NK-92 (cell line): Measurements from ENCODE around the gene AGBL5.

Source experiments
- DNase-seq: peaks from one replicate; lab custom pipeline; 2025; ENCODE audit not compliant: unreplicated experiment; lab: John Stamatoyannopoulos, UW

AGBL5 gene

DNA sequence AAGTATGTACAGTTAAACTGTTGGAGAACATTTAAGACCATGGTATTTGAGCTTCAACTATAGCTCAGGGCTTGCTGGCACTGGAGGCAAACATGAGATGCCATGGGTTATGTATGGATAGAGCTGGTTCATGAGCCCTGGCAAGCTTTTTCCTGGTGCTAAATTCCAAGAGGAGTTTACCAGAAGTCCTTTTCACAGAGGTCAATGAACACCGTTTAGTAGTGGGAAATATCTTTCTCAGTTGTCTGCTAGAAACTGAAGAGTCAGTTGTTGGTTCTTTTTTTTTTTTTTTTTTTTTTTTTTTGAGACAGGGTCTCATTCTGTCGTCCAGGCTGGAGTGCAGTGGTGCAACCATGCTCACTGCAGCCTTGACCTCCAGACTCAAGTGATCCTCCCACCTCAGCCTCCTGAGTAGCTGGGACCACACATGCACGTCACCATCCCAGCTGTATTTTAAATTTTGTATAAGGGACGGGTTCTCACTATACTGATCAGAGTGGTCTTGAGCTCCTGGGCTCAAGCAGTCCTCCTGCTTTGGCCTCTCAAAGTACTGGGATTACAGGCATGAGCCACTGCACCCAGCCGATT is 36.4 kb downstream of the AGBL5 start:
- no peak for DNase-seq

DNA sequence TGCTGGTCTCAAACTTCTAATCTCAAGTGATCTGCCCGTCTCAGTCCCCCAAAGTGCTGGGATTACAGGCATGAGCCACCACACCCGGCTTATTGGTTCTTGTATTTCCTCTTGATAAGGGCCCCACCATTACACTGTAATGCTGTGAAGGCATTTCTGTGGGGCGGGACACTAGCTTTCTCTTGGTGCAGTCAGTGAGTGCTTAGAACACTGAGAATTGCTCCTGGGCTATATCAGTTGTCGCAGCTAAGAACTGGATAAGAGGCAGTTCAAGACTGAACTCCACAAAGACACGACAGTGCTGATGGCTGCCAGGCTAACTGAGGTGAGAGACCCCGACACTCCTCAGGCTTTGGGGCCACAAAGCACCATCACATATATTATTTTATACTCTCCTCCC is 37.2 kb downstream of the AGBL5 start:
- no peak for DNase-seq

DNA sequence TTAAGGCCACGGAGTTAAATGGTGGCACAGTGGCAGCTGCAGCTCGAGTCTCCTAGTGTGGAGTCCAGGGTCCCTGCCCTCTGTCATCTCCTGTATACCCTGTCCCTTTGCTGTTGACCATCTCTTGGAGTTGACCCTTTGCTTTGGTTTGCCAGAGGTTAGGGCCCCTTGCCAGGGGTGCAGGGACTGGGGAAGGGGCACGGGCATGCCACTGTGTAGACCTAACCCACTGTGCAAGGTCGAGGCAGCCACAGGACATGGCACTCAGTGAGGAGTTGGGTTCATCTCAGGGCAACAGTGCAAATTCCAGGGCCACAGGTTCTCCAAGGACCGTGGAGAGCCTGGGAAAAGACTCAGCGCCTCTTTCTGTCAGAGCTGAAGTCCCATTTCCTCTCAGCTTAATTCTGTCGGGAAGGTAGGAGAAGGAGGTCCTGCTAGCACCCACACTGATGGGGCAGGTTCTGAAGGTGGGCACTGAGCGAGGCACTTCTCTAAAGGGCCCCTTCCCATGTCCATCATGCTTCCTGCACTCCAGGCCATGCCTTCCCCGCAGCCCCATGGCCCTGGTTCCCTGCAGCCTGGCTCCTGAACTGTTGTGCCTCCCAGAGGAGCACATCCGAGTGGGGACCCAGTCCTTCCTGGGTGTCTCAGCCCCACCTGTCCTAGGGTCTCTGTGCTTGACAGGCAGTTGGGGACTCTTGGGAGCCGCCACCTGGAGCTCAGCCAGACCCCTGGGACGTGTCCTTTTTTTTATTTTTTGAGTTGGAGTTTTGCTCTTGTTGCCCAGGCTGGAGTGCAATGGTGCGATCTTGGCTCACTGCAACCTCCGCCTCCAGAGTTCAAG is 37.9 kb downstream of the AGBL5 start:
- no peak for DNase-seq

DNA sequence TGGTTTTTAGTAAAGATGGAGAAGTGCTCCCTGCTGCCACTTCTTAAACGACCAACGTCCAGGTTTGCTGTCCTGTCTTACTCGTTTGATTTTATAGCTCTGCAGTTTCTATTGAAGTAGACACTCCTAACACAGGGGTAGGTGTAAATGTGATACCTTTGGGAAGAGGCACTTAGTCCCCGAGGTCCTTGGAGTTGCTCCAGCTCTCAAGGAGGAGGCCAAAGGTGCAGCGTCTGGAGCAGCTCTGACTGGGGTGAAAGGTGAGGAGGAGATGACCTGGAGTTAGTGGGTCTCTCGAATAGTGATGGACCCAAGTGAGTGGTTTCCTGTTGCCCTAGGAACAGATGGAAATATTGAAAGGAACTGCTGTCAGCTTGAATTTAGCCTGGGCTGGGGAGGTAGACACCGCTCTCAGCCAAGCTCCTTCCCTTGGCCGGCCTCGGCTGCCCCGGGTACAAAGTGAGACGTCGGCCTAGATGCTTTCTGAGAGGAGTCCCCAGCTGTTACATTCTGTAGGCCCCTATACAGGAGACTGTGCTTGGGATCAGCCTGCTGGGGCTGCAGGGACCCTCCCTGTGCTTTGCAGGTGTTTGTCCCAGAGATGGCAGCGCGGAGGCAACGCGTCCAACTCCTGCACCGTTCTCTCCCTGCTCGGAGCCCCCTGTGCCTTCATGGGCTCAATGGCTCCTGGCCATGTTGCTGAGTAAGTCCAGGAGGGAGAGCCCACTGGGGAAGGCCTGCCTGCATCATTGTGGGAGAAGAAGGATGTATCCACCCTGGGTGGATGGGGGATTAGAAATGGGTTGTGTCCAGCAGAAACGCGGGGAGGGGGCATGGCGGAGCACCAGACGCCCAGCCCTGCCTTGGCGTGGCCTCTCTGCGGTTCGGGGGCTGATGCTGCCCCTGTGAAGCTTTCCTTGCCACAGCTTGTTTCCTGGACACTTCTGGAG is 40.6 kb downstream of the AGBL5 start:
- DNase-seq: no peak

DNA sequence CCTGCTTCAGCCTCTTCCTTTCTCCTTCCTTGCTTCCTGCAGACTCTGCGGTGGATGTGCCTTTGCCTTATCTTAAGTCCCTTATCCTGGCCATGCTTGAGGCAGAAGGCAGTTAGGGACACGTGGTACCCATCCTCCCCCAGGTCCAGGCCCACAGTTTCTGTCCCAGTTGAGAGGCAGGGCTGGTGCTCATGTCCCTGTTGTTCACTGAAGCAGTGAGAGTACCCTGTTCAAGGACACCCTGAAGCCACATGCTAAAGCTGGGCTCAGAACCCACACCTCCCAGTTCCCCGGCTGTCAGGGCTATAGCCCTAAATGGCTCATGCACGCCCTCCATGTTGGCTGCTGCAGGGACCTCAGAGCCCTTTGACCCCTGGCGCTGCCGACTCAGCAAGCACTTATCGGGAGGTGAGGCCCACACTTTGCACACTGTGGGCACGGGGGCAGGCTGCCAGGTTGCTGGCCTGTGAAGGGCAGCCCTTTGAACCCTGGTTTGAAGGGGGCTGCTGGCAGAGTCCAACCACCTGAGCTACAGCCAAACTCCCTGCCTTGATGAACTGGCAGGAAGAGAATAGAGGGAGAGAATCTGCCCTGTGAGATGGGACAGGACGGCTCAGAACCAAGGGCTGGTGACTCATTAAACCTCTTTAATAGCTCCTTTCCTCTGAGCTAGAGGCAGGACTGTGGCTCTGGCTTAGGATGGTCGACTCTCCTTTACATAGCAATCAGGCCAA is 41.4 kb downstream of the AGBL5 start:
- DNase-seq: no peak

DNA sequence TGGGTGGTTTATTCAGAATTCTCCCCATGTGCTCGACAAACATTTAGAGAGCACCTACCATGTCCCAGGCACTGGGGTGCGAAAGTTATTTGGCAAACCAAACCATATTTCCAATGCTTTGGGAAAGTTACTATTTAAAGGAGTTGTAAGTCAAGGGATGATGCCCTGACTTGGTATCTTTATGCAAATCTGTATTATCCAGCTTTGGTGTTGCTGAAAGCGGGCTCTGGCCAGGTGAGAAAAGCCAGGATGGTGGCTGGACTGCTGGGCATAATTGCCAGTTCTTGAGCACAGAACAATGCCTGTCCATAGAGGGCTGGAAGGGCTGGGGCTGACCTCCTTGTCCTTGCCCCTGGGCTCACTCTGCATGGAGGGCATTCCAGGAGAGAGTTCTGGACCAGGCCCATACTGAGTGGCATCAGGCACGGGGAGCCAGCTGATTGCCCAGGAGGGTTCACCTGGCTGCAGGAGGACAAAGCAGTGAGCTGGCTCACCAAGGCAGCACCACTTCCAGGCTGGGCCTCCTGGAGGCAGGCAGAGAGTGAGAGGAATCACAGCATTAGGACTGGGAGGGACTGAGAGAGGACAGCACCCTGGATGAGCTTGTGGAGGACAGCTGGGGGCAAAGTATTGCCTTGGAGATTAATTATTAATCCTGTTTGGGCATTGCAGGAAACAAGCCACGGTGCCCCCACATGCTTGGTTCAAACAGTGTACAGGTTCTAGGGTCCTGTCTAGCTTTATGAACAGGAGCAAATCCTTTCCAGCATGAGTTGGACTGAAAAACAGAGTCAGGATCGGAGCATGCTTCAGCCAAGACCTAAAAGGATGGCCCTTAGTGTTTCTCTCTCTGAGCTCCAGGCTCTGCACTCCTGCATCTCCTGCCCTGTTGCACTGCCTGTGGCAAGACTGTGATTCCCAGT is 42.2 kb downstream of the AGBL5 start:
- DNase-seq: no peak

DNA sequence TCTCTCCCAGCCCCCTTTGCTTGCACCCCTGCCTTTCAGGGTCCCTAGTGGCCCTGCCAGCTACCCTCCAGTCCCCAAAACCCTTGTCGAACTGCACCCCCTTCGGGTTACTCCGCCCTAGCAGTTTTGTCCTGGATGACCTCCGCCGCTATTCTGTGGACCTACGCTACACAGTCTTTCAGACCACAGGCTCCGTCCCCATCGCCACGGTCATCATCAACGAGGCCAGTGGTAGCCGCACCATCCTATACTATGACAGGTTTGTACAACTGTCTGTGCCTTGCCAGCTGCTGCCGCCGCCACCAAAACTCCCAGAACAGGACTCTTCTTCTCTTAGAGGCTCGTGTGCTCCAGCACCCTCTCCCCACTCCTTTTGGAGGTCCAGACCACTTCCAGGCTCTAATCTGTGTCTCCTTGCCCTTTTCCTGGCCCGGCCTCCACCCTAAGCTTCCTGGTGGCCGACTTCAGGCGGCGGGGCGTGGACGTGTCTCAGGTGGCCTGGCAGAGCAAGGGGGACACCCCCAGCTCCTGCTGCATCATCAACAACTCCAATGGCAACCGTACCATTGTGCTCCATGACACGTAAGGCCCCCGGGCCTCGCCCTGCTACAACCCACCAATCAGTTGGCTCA is 43.0 kb downstream of the AGBL5 start:
- no peak for DNase-seq

DNA sequence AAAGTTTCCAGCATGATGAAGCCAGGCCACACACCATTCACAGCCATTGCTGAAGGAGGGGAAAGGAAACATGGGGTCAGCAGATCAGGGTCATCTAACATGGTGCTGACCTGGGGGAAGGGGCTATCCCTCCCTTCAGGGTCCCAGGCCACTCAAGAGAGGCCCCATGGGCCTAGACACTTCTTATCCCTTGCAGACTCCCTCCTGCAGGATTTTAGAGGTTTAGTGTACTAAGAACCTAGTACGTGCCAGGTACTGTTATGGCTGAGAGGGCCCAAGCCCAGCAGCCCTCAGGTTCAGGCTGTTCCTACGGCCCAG is 43.9 kb downstream of the AGBL5 start:
- DNase-seq: no peak

DNA sequence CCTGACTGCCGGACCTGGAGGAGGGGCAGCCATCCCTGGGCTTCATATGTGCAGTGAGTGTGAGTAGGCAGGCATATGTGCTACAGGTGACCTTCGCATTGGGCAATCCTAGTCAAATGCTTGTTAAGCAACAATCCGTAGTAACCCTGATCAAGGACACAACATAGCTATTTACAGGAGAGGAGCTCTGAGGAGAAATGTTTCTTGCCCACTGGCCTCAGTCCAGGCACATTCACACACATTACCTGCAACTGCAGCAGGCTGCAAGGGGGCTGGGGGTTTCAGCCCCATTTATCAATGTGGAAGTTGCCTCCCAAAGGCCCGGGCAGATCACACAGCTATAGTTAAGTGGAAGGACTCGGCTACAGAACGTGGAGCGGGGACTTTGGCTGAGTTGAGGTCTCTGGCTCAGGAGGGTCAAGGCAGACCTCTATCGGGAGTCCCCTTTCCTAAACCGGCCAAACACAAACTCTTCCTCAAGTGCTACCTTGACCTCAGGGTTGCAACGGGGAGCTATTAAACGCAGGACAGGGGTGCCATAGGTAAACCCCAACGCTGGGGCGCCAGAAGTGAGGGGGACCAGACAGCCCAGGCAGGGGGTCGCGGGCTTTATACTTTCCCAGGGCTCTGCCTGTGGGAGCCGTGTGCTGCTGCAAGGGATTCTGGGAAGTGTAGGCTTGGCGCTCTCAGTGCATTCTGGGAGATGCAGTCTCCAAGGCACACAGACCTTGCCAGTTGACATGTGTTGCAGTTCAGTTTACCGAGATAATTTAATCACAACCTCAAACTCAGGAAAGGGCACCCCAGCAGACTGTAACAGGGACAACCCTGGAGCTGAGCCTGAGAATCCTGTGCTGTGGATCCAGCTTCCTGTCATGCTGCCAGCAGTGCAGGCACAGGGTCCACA is 44.5 kb downstream of the AGBL5 start:
- DNase-seq: no peak

DNA sequence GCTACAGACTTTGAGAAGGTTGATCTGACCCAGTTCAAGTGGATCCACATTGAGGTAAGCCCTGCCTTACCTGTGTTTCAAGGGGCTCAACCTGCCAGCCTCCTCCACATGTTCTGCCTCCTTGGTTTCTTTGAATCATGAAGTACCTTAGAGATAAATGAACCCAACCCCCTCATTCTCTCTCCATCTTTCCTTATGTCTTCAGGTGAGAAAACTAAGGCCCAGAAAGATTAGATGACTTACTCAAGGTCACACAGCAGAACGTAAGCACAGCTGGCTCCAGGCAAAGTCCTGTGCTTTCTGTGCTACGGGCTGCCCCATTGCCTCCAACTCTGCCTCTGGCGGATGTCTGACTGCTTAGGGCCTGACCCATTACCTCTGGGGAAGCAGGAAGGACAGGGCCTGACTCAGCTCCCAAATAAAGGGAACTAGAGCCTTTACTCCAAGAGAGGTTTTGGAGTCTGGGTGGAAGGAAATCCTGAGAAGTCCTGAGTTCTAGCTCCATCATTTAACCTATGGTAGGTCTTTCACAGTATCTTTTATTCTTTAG is 45.4 kb downstream of the AGBL5 start:
- no peak for DNase-seq

DNA sequence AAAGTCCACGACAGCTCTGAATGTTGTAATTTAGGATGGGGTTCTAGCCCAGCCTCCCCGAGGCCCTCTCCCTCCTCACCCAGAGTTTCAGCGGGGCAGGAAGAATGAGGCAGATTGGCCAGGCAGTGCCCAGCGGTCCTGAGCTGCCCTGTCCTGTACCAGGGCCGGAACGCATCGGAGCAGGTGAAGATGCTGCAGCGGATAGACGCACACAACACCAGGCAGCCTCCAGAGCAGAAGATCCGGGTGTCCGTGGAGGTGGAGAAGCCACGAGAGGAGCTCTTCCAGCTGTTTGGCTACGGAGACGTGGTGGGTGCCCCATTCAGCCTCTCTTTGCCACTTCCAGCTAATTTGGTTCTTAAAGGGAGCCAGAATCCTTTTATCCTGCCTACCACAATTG is 45.9 kb downstream of the AGBL5 start:
- no peak for DNase-seq

DNA sequence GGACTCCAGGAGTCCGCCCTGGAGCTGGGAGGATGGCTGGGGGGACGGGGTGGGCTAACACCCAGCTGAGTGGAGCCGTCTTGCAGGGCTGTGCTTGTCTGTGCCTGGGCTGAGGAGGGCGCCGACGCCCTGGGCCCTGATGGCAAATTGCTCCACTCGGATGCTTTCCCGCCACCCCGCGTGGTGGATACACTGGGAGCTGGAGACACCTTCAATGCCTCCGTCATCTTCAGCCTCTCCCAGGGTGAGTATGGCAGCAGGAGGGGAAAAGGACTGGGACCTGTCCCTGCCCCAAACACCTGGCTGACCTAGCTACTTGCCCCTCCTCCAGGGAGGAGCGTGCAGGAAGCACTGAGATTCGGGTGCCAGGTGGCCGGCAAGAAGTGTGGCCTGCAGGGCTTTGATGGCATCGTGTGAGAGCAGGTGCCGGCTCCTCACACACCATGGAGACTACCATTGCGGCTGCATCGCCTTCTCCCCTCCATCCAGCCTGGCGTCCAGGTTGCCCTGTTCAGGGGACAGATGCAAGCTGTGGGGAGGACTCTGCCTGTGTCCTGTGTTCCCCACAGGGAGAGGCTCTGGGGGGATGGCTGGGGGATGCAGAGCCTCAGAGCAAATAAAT is 48.0 kb downstream of the AGBL5 start:
- DNase-seq: no peak

DNA sequence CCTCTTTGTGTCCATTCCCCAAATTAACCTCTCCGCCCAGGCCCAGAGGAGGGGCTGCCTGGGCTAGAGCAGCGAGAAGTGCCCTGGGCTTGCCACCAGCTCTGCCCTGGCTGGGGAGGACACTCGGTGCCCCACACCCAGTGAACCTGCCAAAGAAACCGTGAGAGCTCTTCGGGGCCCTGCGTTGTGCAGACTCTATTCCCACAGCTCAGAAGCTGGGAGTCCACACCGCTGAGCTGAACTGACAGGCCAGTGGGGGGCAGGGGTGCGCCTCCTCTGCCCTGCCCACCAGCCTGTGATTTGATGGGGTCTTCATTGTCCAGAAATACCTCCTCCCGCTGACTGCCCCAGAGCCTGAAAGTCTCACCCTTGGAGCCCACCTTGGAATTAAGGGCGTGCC is 48.6 kb downstream of the AGBL5 start:
- no peak for DNase-seq

DNA sequence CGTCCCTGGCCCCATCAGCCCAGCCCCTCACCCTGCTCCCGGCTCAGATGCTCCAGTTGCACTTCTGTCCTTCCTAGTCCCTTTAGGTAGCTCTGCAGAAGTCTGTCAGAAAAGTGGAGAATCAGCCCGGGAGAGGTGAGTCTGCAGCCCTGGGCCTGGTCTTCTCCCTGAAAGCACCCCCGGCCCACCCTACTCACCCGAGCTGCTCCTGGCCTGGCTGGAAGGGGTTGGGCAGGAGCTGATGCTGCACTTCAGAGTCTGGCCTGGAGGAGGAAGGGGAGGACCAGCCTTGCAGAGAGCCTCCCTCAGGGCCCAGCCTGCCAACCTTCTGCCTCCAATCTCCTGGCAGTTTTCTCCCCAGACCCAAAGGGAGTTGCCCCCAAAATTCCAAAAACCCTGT is 50.9 kb downstream of the AGBL5 start:
- DNase-seq: no peak

DNA sequence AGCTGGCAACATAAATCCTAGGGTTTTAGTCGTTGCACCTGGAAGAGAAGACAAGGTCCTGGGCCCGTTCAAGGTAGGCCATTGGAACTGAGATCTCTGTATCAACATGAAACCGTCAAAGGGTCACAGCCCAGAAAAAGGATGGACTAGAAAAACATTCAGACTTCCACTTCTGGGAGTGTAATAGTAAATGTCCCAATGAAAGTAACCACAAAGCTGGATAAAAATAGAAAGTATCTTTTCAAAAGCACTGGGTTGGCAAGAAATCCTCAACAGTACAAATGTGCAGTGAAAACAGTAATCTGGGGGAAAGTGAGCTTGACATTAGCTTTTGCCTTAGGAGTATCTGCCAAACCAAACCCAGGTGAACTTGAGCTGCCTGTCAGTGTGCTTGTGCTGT is 54.5 kb downstream of the AGBL5 start:
- no peak for DNase-seq

DNA sequence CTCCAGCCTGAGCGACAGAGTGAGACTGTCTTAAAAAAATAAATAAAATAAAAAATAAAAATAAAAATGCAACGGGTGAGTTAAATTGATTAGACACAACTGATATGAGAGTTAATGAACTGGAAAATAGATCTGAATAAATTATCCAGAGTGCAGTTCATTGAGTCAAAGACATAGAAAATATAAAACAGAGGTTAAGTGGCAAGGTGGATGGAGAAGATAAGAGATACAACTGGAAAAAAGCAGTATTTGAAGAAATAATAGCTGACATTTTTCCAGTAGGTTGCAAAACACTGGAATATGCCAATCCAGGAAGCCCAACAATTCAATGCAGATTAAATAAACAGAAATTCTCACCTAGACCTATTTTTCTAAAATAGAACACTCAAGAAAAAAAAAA is 56.8 kb downstream of the AGBL5 start:
- DNase-seq: no peak

DNA sequence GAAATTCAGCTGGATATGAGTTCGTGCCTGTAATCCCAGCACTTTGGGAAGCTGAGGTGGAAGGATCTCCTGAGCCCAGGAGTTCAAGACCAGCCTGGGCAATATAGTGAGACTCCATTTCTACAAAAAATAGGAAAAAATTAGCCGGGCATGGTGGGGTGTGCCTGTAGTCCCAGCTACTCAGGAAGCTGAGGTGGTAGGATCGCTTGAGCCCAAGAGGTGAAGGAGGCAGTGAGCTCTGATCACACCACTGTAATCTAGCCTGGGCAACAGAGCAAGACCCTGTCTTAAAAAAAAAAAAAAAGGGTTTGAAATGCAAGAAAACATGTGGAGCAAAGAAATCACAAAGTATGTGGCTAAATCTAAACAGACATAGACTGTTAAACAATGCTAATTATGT is 57.6 kb downstream of the AGBL5 start:
- no peak for DNase-seq
